Natural killer cell treated with Interleukin-12 subunit alpha and Interleukin-12 subunit beta and Interleukin-15 and Interleukin-18, amount 100 ng/mL, for 72 hours (primary cell): ENCODE data around the gene CACNA2D4. TPM values are rescaled to one million over a fixed set of nuclear protein-coding genes. Genes with fewer than 3 reads are reported as not detected.

ENCODE experiments used
- ATAC-seq, 2 donors: fragments of 150-1000 bp; cut with Tn5 transposase in 1 of 2; sonication (Bioruptor Pico), chemical (Tn5 transposase) in 1 of 2; 2 replicates each; pipeline ENCODE4 v1.10.0; 2021
- DNase-seq: peaks from one replicate; pipeline ENCODE4 v3.0.0; 2022; ENCODE audit warnings: low spot score
- H3K27ac Mint-ChIP-seq, 2 donors: 1 replicate in 1 of 2; 2 replicates in 1 of 2; pipeline ENCODE4 v1.8.0; 2022; ENCODE audit warnings: mixed read lengths in 2 of 2, mild to moderate bottlenecking in 1 of 2, moderate library complexity in 1 of 2
- H3K27me3 Mint-ChIP-seq, 2 donors: 1 replicate in 1 of 2; 2 replicates in 1 of 2; pipeline ENCODE4 v1.8.0; 2022; ENCODE audit warnings: mixed read lengths in 2 of 2
- H3K36me3 Mint-ChIP-seq: one replicate; pipeline ENCODE4 v1.8.0; 2022; ENCODE audit warnings: mixed read lengths
- H3K4me1 Mint-ChIP-seq, 2 donors: 1 replicate in 1 of 2; 2 replicates in 1 of 2; pipeline ENCODE4 v1.8.0; 2022; ENCODE audit warnings: low read depth in 2 of 2, mixed read lengths in 2 of 2, mild to moderate bottlenecking in 1 of 2
- H3K4me3 Mint-ChIP-seq: one replicate; pipeline ENCODE4 v1.8.0; 2022; ENCODE audit warnings: mixed read lengths
- H3K9me3 Mint-ChIP-seq: 2 replicates; pipeline ENCODE4 v1.8.0; 2022; ENCODE audit warnings: mixed read lengths
- total RNA-seq, 2 donors: library from RNA; stranded (reverse); gene quantifications; one replicate each; pipeline ENCODE4 v1.2.3, GENCODE V29; 2022

The CACNA2D4 gene
- total RNA-seq, 2 donors from 2014 or later: 4.5 to 12.1 TPM

DNA sequence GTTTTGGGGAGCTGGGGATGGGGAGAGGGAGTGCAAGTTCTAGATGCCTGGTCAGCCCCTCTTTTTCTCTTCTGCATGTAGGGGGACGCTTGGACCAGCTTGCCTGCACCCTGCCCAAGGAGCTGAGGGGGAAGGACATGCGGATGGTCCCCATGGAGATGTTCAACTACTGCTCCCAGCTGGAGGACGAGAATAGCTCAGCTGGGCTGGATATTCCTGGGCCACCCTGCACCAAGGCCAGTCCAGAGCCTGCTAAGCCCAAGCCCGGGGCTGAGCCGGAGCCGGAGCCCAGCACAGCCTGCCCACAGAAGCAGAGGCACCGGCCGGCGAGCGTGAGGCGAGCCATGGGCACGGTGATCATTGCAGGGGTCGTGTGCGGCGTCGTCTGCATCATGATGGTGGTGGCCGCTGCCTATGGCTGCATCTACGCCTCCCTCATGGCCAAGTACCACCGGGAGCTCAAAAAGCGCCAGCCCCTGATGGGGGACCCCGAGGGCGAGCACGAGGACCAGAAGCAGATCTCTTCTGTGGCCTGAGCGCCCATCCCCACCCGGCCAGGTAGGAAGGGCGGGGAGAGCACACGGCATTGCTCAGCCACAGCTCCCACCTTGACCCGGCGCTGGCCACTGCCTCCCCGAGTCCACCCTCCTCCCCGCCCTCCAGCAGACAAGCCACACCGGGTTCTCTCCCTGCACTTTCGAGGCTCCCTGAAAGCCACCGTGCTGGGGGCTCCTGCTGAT is 84.1 kb downstream of the CACNA2D4 start:
- no peaks in the 10 kb centered on the region for H3K9me3 Mint-ChIP-seq
- H3K27me3 Mint-ChIP-seq: peaks cover 5 to 13% of the 10 kb centered on the region in 2 donors
- no peaks in the 10 kb centered on the region for H3K36me3 Mint-ChIP-seq
- DNase-seq: no peak
- H3K4me3 Mint-ChIP-seq: no peak overlapping the region
- no peak overlapping the region for H3K27ac Mint-ChIP-seq
- no peak for ATAC-seq
- H3K4me1 Mint-ChIP-seq: no peaks in the 10 kb centered on the region

DNA sequence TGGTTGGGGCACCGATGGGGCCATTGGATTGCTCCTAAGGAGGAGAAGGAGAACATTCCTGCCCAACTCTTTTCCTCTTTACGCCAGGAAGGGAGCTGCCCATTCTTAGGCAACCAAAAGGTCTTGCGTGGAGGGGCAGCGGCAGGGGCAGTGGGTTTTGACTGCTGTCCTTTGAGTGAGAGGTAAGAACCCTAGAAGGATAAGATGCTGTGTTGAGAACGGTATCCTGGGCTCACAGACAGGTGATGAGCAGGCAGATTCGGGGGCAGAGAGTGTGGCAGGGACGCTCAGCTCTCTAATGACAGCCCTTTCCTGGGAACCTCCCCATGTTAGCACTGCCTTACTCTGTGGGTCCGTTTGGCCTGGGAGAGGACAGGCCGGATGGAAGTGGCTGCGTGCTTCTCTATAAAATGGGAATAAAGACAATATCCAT is 84.8 kb downstream of the CACNA2D4 start:
- no peaks in the 10 kb centered on the region for H3K4me1 Mint-ChIP-seq
- ATAC-seq (no peak), DNase-seq (no peak)
- H3K27me3 Mint-ChIP-seq: peaks cover 5 to 13% of the 10 kb centered on the region in 2 donors
- H3K36me3 Mint-ChIP-seq: no peaks in the 10 kb centered on the region
- no peaks in the 10 kb centered on the region for H3K9me3 Mint-ChIP-seq
- H3K4me3 Mint-ChIP-seq: no peak overlapping the region
- H3K27ac Mint-ChIP-seq: no peak overlapping the region

DNA sequence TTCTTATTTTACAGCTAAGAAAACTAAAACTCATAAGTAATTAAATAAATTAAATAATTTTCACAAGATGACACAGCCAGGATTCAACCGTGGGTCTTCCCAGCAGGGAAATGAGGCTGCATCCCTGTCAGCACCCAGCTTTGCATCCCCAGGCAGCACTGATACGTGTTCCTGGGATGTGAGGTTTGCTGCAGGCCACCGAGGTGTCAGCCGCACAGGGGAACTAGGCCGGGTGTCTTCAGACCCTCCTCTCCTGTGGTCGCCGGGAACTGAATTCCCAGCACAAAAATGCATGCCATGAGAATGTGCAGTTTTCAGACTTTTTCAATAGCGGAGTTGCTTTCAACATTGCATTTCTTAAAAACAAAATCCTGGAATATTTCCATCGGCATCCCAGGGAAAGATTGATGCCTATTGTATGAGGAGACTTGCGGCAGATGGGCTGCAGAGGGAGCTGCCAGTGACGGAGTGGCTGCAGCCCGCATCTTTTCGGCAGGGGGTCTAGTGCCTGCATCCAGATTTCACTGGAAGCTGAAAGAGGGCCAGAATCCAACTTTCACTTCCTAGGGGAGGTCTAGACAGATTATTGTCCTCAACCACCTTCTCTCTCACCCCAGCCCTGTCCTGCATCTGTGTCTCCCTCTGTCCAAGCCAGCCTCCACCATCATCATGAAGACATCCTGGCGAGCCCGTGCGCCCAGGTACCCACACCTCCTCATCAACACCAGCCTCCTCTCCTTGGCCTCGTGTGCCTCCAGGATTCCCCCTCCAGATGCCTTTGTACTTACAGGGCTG is 85.5 kb downstream of the CACNA2D4 start:
- Mint-ChIP-seq H3K4me1 (no peaks in the 10 kb centered on the region), H3K4me3 (no peak overlapping the region), H3K27ac (no peak overlapping the region), H3K36me3 (no peaks in the 10 kb centered on the region), H3K27me3 (peaks cover 5 to 15% of the 10 kb centered on the region in 2 donors), H3K9me3 (no peaks in the 10 kb centered on the region)
- DNase-seq: no peak
- ATAC-seq: no peak

DNA sequence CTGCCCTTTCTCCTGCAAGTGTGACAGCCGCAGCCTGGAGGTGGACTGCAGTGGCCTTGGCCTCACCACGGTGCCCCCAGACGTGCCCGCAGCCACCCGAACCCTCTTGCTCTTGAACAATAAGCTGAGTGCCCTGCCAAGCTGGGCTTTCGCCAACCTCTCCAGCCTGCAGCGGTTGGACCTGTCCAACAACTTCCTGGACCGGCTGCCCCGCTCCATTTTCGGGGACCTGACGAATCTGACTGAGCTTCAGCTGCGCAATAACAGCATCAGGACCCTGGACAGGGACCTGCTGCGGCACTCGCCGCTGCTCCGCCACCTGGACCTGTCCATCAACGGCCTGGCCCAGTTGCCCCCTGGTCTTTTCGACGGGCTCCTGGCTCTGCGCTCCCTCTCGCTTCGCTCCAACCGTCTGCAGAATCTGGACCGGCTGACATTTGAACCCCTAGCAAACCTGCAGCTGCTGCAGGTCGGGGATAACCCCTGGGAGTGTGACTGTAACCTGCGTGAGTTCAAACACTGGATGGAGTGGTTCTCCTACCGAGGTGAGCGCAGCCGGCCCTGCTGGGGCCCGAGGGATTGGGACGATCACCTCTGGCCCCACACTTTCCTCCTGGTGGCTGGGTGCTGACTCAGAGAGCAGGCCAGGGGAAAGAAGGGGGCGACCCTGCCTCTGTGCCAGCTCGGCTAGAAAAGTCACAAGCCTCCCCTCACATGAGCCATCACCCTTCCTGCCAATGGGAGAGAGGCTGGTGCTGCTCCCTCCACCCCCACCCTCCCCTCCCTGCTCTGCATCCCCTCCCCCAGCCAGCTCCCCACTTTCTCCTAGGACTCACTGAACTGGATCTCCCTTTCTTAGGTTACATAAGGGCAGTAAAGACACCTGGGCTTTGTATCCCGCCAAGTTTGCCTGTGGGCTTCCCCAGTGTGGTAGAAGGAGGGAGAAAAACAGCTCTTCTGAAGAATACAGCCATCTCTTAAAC is 87.2 kb downstream of the CACNA2D4 start:
- no peaks in the 10 kb centered on the region for H3K4me1 Mint-ChIP-seq
- H3K36me3 Mint-ChIP-seq: no peaks in the 10 kb centered on the region
- no peak overlapping the region for H3K27ac Mint-ChIP-seq
- H3K27me3 Mint-ChIP-seq: peaks cover 5 to 15% of the 10 kb centered on the region in 2 donors
- no peaks in the 10 kb centered on the region for H3K9me3 Mint-ChIP-seq
- no peak overlapping the region for H3K4me3 Mint-ChIP-seq
- DNase-seq: no peak
- ATAC-seq: peak in 1 of 2 donors; percentile 43

DNA sequence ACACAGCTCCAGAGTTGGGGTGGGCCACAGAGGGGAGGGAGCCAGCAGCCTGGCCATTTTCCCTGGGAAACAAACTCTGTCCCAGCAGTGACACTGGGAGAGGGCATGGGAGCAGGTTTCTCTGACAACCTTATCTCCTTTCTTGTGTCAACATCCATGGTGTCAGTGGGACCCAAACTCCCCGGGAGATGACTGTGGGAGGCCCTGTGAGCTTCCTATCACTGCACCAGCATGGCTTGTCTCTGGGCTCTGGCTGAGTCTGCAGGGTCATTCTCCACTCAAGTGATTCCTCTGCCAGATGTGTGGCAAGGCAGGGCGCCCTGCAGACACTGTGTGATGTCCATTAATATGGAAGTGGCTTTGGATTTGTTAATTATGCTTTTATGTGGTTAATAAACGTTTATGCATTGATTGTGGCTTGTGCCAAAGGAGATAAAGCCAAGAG is 88.0 kb downstream of the CACNA2D4 start:
- no peak for DNase-seq
- Mint-ChIP-seq H3K9me3 (no peaks in the 10 kb centered on the region), H3K27ac (no peak overlapping the region), H3K4me1 (no peaks in the 10 kb centered on the region), H3K4me3 (no peak overlapping the region), H3K27me3 (peaks cover 5 to 15% of the 10 kb centered on the region in 2 donors), H3K36me3 (no peaks in the 10 kb centered on the region)
- ATAC-seq: no peak

DNA sequence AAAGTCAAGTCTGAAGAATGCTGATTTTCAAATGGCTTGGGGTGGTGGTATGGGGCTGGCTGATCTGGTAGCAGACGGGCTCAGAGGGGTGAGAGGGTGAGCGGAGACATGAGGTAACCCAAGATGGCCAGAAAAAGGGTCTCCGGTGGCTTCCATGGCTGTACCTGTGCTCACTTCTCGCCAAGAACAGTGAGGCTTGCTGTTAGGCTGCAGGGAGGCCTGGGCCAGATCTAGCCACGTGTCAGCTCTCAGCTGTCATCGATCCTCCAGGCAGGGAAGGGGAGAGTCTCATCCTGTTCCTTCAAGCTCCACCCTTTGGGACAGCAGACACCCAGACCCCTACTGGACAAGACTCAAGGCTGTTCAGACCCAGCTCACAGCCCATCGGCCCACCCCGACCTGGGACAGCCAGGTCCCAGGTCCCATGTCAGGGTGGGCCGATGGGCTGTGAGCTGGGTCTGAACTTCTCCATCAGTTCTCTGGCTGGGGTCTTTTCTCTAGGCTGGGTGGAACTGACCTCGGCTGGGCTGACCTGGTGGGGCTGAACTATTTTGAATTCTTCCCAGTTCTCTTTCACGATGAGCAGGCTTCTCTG is 89.0 kb downstream of the CACNA2D4 start:
- H3K4me1 Mint-ChIP-seq: no peaks in the 10 kb centered on the region
- peaks cover 5 to 15% of the 10 kb centered on the region in 2 donors for H3K27me3 Mint-ChIP-seq
- H3K36me3 Mint-ChIP-seq: no peaks in the 10 kb centered on the region
- no peak overlapping the region for H3K4me3 Mint-ChIP-seq
- no peaks in the 10 kb centered on the region for H3K9me3 Mint-ChIP-seq
- no peak overlapping the region for H3K27ac Mint-ChIP-seq
- DNase-seq: no peak
- no peak for ATAC-seq

DNA sequence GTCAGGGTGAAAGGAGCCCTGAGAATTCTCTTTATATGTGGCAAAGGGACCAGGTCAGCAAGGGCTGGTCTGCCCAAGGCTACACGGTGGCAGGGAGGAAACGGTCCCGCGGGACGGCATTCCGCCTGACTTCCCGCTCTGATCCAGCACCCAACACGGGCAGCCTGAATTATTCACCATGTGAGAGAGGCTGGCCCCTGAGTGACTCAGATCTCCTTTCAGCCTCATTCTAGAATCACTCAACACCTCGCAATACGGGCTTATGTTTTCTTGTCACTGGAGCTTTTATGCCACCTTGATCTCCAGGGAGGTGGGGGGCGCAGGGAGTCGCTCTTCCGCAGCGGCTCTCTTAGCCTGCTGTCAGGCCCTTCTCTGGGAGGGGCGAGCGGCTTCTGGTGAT is 89.6 kb downstream of the CACNA2D4 start:
- Mint-ChIP-seq H3K4me3 (no peak overlapping the region), H3K27ac (no peak overlapping the region), H3K9me3 (no peaks in the 10 kb centered on the region), H3K27me3 (peaks cover 5 to 15% of the 10 kb centered on the region in 2 donors), H3K4me1 (no peaks in the 10 kb centered on the region), H3K36me3 (no peaks in the 10 kb centered on the region)
- no peak for ATAC-seq
- no peak for DNase-seq

DNA sequence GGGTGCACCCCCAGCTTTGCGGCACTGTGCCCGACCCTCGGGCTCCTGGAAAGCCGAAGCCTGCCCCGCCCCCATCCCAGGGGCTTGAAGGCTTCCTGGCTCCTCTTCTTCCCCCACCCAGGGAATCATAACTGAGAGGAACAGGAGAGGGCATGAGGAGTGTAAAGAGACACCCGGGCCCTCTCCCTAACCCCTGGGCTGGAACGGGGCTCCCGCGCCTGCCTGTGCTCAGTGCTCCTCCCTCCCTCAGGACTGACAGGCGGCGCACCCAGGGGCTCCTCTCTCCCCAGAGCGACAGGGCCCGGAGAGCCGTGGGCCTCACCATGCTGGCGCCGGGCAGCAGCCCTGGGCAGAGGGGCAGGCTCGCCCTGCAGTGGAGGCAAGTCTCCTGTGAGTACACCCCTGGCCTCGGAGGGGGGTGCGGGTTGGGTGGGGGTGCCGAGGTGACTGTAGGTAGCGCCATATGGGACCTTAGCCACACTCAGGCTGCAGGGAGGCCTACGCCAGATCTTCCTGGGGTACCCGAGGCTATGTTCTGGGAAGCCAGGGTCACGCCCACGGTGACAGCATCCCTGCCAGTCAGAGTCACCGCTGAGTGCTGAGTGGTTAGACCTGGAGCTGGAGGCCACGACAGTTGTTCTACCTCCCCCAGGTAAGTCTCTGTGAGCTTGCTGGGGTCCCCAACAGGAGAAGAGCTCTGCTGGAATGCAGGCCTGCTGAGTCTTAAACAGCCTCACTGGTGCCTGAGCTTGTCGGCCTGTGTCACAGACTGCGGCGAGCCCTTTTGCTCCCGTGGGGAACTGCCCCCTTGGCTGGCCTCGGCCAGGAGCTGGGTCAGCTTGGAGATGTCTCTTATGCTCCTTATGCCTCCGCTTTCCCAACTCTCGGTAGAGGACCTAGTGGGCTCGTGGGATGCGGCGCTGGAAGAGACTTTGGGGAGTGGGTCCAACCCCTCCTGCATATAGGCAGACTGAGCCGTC is 90.3 kb downstream of the CACNA2D4 start:
- DNase-seq (no peak), ATAC-seq (no peak)
- H3K4me3 Mint-ChIP-seq: no peak overlapping the region
- no peaks in the 10 kb centered on the region for H3K36me3 Mint-ChIP-seq
- H3K4me1 Mint-ChIP-seq: no peaks in the 10 kb centered on the region
- peaks cover under 1 to 15% of the 10 kb centered on the region in 2 donors for H3K27me3 Mint-ChIP-seq
- H3K27ac Mint-ChIP-seq: no peak overlapping the region
- no peaks in the 10 kb centered on the region for H3K9me3 Mint-ChIP-seq

DNA sequence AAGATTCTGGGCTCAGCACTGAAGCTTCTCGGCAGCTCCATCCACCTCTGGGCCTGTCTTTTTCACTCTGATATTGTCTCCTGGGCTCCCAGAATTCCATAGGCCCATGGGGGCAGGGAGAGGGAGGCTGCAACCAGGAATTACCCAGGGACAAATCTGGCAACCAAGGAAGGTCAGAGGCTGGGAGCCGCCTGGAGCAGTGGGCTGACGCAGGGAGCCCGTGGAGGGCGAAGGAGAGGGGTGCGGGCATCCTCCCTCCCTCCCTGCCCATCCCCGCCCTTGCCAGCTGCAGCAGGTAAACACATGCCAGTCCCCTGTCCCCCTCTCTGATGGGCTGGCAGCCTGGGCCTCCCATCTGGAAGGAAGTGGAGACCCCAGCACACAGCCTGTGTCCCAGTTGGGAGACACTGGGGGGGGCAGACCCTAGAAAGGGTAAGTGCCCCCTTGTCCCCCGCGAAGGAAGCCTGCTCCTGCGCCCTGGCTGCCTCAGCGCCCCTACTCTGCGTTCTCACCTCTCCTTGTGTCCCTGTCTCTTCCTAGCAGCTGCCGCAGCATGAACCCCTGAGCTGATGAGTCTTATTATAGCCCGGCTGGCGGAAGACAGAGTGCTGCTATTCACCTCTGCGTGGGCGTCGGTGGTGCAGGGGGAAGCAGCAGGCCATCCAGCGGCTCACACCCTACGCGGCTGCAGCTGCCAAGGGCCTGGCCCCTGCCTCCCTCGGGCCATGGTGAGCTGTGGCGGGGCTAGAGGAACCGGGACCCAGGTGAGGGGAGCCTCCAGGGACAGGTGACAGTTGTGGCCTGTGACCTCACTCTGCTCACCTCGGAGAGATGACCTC is 91.4 kb downstream of the CACNA2D4 start:
- Mint-ChIP-seq H3K36me3 (no peaks in the 10 kb centered on the region), H3K4me3 (no peak overlapping the region), H3K27me3 (peaks cover 0 to 13% of the 10 kb centered on the region in 2 donors), H3K4me1 (no peaks in the 10 kb centered on the region), H3K9me3 (no peaks in the 10 kb centered on the region), H3K27ac (no peak overlapping the region)
- no peak for ATAC-seq
- DNase-seq: no peak

DNA sequence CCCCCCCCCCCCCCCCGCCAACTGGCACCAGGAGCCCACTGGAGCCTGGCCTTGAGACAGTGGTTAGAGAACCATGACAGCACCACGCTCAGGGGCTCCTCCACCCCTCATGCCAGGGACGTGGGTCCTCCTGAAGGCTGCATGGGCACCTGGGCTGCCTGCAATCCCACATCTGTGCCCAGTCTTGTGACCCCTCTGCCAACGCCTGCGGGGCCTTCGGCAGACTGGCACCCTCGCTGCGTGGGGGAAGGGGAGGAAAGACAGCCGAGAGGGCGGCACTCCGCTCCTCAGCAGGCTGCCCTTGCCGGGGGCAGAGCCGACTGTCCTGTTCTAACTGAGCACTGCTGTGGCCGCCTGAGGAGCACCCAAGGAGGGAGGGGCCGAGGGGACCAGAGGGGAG is 92.1 kb downstream of the CACNA2D4 start:
- no peaks in the 10 kb centered on the region for H3K36me3 Mint-ChIP-seq
- DNase-seq (no peak), ATAC-seq (no peak)
- H3K9me3 Mint-ChIP-seq: no peaks in the 10 kb centered on the region
- no peaks in the 10 kb centered on the region for H3K4me1 Mint-ChIP-seq
- no peak overlapping the region for H3K4me3 Mint-ChIP-seq
- peaks cover 0 to 8% of the 10 kb centered on the region in 2 donors for H3K27me3 Mint-ChIP-seq
- H3K27ac Mint-ChIP-seq: no peak overlapping the region

DNA sequence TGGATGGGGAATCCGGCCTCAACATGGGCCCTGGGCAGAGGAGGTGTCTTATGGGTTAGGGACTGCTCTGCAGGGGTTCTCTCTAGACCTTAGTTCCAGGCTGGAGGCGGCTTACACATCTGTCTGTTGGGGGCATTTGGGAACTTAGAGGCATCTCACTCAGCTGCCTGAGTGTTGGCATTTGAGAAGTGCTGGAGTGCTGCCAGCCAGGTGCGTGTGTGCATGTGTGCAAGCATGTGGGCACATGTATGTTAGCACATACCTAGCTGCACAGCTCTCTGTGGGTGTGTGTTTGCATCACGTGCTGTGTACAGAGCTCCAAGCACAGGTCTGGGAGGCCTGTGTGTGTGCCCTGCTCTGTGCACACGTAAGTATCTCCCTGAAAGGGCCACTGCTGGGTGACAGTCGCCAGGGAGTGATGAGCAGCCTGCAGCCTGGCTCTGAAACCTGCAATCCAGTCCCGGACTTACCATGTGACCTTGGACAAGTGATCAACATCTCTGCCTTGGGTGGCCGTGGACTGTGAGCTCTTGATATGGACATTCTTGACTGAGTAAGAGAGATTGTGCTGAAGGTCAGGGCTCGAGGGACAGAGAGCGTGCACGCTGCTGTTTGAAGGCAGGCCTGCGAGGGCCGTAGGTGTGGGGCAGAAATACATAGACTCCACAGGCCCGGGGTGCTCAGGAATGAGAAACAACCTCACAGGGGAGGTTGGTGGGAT is 92.9 kb downstream of the CACNA2D4 start:
- ATAC-seq (no peak), DNase-seq (no peak)
- Mint-ChIP-seq H3K27ac (no peak overlapping the region), H3K36me3 (no peaks in the 10 kb centered on the region), H3K4me3 (no peak overlapping the region), H3K9me3 (no peaks in the 10 kb centered on the region), H3K4me1 (no peaks in the 10 kb centered on the region), H3K27me3 (peaks cover 5 to 10% of the 10 kb centered on the region in 2 donors)
